Measurements from ENCODE around the gene POLR2L.

DNA sequence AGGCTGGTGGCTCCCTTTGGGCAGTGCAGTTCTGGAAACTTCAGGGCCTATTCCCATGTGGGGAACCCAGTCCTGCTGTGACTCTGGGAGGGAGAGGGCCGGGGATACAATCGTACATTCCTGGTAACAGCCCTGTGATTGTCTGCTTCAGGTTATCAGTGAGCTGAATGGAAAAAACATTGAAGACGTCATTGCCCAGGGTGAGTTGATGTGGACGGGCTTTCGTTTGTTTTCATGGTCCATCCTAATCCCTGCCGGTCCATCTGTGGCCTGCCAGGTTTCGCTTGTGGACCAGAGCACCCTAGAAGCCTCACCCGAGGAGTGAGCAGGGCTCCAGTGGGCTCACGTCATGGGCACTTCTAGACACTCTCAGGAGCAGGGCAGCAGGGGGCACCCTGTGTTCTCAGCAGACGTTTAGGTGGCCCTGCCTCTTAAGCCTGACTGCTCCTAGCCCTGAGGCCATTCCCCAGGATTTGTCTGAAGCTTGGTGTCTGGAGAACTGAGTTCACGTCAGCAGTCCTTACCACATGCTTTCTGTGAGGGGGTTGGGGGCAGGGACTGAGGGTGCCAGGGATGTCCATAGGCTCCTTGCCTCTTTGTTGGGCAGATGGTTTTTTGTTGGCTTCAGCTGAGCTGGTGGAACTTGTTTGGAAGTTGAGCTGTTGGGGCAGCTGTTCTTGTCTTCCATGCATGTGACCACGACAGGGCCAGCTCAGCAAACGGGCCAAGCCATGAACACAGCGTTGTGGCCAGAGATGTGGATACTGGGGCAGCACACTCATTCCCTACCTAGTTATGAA, 30.7 kb downstream of the POLR2L start:
- TF ChIP-seq, protein P1, sequence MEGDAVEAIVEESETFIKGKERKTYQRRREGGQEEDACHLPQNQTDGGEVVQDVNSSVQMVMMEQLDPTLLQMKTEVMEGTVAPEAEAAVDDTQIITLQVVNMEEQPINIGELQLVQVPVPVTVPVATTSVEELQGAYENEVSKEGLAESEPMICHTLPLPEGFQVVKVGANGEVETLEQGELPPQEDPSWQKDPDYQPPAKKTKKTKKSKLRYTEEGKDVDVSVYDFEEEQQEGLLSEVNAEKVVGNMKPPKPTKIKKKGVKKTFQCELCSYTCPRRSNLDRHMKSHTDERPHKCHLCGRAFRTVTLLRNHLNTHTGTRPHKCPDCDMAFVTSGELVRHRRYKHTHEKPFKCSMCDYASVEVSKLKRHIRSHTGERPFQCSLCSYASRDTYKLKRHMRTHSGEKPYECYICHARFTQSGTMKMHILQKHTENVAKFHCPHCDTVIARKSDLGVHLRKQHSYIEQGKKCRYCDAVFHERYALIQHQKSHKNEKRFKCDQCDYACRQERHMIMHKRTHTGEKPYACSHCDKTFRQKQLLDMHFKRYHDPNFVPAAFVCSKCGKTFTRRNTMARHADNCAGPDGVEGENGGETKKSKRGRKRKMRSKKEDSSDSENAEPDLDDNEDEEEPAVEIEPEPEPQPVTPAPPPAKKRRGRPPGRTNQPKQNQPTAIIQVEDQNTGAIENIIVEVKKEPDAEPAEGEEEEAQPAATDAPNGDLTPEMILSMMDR (IDR thresholded peaks at IDR 0.05) = no peak
- TF ChIP-seq EP300 (IDR thresholded peaks at IDR 0.05) (no peak), POLR2AphosphoS5 (IDR thresholded peaks at IDR 0.05) (no peak), POLR2A (IDR thresholded peaks at IDR 0.05) (no peak)
